ENCODE measurements around the gene POLD3.

DNA sequence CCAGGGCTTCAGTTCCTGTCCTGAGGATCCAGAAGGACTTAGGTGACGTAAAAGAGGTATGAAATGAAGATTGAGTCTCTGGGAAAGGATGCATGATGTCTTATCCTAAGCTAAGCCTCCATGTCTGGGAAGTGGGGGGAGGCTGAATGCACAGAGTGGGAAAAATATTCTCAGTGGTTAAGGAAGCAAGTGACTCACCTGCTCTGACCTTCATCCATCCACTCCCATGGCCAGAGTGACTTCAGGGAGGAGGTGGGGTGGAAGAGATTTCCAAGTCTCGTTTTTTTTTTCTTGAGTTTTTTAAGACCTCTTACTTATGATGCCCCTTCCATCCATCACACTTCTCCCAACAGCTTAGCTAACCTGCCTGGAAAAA is 32.5 kb upstream of the POLD3 start:
- TF ChIP-seq TAF1 (IDR thresholded peaks at IDR 0.05; ENCODE audit: borderline replicate concordance, insufficient read depth, low read length) (no peak), POLR2AphosphoS5 (IDR thresholded peaks at IDR 0.05; ENCODE audit: low read depth, low read length) (no peak), SIN3A (IDR thresholded peaks at IDR 0.05; ENCODE audit: borderline replicate concordance, insufficient read depth, low read length) (no peak)
- TF ChIP-seq, protein P1, sequence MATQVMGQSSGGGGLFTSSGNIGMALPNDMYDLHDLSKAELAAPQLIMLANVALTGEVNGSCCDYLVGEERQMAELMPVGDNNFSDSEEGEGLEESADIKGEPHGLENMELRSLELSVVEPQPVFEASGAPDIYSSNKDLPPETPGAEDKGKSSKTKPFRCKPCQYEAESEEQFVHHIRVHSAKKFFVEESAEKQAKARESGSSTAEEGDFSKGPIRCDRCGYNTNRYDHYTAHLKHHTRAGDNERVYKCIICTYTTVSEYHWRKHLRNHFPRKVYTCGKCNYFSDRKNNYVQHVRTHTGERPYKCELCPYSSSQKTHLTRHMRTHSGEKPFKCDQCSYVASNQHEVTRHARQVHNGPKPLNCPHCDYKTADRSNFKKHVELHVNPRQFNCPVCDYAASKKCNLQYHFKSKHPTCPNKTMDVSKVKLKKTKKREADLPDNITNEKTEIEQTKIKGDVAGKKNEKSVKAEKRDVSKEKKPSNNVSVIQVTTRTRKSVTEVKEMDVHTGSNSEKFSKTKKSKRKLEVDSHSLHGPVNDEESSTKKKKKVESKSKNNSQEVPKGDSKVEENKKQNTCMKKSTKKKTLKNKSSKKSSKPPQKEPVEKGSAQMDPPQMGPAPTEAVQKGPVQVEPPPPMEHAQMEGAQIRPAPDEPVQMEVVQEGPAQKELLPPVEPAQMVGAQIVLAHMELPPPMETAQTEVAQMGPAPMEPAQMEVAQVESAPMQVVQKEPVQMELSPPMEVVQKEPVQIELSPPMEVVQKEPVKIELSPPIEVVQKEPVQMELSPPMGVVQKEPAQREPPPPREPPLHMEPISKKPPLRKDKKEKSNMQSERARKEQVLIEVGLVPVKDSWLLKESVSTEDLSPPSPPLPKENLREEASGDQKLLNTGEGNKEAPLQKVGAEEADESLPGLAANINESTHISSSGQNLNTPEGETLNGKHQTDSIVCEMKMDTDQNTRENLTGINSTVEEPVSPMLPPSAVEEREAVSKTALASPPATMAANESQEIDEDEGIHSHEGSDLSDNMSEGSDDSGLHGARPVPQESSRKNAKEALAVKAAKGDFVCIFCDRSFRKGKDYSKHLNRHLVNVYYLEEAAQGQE (IDR thresholded peaks at IDR 0.05; ENCODE audit: insufficient read depth in 1 of 2, low read depth in 2 of 2, low read length in 2 of 2), result no peak

Measured in PFSK-1 (cell line).